ENCODE data around the gene DGKE.

The DGKE gene

DNA sequence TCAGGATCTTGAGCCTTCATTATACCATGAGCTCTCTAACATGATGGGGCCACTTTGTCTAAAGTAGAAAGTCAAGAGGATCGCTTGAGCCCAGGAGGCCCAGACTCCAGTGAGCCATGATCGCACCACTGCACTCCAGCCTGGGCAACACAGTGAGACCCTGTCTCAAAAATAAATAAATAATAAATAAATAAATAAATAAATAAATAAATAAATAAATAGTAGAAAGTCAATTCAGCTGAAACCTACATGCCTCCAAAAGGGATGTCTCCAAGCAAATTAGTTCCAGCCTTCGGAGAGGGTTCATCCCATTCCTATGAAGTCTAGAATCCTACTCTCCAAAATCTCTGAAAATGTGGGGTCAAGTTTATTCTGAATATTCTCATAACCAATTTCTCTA lies 26.2 kb upstream of the DGKE start (continued):
- TF ChIP-seq ZNF843 (tag by site-specific recombination; IDR thresholded peaks at IDR 0.05) (no peak), ZNF394 (tag by site-specific recombination; IDR thresholded peaks at IDR 0.05; ENCODE audit: borderline replicate concordance) (peak; percentile 73; the same call in 1 of the 2 replicates), WT1 (tag by site-specific recombination; IDR thresholded peaks at IDR 0.05) (no peak), ZNF433 (tag by site-specific recombination; IDR thresholded peaks at IDR 0.05; ENCODE audit: low read depth) (0 out of 2 replicates have a peak, but pooled peaks have one; percentile 48), ZNF521 (tag by site-specific recombination; IDR thresholded peaks at IDR 0.05) (no peak), ZFP69B (tag by site-specific recombination; IDR thresholded peaks at IDR 0.05) (no peak), ZBTB7A (tag by site-specific recombination; IDR thresholded peaks at IDR 0.05; ENCODE audit: low read depth) (no peak), ZNF830 (tag by site-specific recombination; IDR thresholded peaks at IDR 0.05; ENCODE audit: low read depth) (no peak), ZNF211 (tag by site-specific recombination; IDR thresholded peaks at IDR 0.05; ENCODE audit: low read depth) (no peak), IKZF3 (tag by site-specific recombination; IDR thresholded peaks at IDR 0.05) (no peak), OVOL3 (tag by site-specific recombination; IDR thresholded peaks at IDR 0.05) (no peak), GLI2 (tag by site-specific recombination; IDR thresholded peaks at IDR 0.05; ENCODE audit: borderline replicate concordance, low read depth) (no peak; the same call in 1 of the 2 replicates), ZNF529 (tag by site-specific recombination; IDR thresholded peaks at IDR 0.05; ENCODE audit: insufficient replicate concordance) (no peak), ZNF600 (tag by site-specific recombination; IDR thresholded peaks at IDR 0.05) (no peak), SP2 (tag by site-specific recombination; IDR thresholded peaks at IDR 0.05) (no peak), ZNF157 (tag by site-specific recombination; IDR thresholded peaks at IDR 0.05) (no peak), ZFHX2 (tag by site-specific recombination; conservative IDR thresholded peaks at IDR 0.05) (no peak), ZBTB21 (tag by site-specific recombination; IDR thresholded peaks at IDR 0.05) (no peak), PRDM1 (tag by site-specific recombination; IDR thresholded peaks at IDR 0.05) (no peak), ZNF324 (tag by site-specific recombination; IDR thresholded peaks at IDR 0.05) (no peak), GFI1B (tag by site-specific recombination; IDR thresholded peaks at IDR 0.05) (no peak), MEIS1 (CRISPR knock-in tag; IDR thresholded peaks at IDR 0.05; ENCODE audit: borderline replicate concordance) (no peak), ZNF791 (tag by site-specific recombination; IDR thresholded peaks at IDR 0.05) (no peak)
- TF ChIP-seq, protein P1, sequence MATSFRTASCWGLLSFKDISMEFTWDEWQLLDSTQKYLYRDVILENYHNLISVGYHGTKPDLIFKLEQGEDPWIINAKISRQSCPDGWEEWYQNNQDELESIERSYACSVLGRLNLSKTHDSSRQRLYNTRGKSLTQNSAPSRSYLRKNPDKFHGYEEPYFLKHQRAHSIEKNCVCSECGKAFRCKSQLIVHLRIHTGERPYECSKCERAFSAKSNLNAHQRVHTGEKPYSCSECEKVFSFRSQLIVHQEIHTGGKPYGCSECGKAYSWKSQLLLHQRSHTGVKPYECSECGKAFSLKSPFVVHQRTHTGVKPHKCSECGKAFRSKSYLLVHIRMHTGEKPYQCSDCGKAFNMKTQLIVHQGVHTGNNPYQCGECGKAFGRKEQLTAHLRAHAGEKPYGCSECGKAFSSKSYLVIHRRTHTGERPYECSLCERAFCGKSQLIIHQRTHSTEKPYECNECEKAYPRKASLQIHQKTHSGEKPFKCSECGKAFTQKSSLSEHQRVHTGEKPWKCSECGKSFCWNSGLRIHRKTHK (tag by site-specific recombination; IDR thresholded peaks at IDR 0.05), result no peak
- TF ChIP-seq, protein P2, sequence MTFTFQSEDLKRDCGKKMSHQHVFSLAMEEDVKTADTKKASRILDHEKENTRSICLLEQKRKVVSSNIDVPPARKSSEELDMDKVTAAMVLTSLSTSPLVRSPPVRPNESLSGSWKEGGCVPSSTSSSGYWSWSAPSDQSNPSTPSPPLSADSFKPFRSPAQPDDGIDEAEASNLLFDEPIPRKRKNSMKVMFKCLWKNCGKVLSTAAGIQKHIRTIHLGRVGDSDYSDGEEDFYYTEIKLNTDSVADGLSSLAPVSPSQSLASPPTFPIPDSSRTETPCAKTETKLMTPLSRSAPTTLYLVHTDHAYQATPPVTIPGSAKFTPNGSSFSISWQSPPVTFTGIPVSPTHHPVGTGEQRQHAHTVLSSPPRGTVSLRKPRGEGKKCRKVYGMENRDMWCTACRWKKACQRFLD (tag by site-specific recombination; IDR thresholded peaks at IDR 0.05), result no peak
- TF ChIP-seq, protein P3, sequence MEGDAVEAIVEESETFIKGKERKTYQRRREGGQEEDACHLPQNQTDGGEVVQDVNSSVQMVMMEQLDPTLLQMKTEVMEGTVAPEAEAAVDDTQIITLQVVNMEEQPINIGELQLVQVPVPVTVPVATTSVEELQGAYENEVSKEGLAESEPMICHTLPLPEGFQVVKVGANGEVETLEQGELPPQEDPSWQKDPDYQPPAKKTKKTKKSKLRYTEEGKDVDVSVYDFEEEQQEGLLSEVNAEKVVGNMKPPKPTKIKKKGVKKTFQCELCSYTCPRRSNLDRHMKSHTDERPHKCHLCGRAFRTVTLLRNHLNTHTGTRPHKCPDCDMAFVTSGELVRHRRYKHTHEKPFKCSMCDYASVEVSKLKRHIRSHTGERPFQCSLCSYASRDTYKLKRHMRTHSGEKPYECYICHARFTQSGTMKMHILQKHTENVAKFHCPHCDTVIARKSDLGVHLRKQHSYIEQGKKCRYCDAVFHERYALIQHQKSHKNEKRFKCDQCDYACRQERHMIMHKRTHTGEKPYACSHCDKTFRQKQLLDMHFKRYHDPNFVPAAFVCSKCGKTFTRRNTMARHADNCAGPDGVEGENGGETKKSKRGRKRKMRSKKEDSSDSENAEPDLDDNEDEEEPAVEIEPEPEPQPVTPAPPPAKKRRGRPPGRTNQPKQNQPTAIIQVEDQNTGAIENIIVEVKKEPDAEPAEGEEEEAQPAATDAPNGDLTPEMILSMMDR (tag by site-specific recombination; IDR thresholded peaks at IDR 0.05), result no peak
- TF ChIP-seq, protein P4, sequence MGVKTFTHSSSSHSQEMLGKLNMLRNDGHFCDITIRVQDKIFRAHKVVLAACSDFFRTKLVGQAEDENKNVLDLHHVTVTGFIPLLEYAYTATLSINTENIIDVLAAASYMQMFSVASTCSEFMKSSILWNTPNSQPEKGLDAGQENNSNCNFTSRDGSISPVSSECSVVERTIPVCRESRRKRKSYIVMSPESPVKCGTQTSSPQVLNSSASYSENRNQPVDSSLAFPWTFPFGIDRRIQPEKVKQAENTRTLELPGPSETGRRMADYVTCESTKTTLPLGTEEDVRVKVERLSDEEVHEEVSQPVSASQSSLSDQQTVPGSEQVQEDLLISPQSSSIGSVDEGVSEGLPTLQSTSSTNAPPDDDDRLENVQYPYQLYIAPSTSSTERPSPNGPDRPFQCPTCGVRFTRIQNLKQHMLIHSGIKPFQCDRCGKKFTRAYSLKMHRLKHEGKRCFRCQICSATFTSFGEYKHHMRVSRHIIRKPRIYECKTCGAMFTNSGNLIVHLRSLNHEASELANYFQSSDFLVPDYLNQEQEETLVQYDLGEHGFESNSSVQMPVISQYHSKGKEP (tag by site-specific recombination; IDR thresholded peaks at IDR 0.05), result no peak
- TF ChIP-seq, protein P5, sequence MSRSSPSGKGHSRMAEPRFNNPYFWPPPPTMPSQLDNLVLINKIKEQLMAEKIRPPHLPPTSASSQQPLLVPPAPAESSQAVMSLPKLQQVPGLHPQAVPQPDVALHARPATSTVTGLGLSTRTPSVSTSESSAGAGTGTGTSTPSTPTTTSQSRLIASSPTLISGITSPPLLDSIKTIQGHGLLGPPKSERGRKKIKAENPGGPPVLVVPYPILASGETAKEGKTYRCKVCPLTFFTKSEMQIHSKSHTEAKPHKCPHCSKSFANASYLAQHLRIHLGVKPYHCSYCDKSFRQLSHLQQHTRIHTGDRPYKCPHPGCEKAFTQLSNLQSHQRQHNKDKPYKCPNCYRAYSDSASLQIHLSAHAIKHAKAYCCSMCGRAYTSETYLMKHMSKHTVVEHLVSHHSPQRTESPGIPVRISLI (tag by site-specific recombination; IDR thresholded peaks at IDR 0.05), result no peak
- TF ChIP-seq, protein P6, sequence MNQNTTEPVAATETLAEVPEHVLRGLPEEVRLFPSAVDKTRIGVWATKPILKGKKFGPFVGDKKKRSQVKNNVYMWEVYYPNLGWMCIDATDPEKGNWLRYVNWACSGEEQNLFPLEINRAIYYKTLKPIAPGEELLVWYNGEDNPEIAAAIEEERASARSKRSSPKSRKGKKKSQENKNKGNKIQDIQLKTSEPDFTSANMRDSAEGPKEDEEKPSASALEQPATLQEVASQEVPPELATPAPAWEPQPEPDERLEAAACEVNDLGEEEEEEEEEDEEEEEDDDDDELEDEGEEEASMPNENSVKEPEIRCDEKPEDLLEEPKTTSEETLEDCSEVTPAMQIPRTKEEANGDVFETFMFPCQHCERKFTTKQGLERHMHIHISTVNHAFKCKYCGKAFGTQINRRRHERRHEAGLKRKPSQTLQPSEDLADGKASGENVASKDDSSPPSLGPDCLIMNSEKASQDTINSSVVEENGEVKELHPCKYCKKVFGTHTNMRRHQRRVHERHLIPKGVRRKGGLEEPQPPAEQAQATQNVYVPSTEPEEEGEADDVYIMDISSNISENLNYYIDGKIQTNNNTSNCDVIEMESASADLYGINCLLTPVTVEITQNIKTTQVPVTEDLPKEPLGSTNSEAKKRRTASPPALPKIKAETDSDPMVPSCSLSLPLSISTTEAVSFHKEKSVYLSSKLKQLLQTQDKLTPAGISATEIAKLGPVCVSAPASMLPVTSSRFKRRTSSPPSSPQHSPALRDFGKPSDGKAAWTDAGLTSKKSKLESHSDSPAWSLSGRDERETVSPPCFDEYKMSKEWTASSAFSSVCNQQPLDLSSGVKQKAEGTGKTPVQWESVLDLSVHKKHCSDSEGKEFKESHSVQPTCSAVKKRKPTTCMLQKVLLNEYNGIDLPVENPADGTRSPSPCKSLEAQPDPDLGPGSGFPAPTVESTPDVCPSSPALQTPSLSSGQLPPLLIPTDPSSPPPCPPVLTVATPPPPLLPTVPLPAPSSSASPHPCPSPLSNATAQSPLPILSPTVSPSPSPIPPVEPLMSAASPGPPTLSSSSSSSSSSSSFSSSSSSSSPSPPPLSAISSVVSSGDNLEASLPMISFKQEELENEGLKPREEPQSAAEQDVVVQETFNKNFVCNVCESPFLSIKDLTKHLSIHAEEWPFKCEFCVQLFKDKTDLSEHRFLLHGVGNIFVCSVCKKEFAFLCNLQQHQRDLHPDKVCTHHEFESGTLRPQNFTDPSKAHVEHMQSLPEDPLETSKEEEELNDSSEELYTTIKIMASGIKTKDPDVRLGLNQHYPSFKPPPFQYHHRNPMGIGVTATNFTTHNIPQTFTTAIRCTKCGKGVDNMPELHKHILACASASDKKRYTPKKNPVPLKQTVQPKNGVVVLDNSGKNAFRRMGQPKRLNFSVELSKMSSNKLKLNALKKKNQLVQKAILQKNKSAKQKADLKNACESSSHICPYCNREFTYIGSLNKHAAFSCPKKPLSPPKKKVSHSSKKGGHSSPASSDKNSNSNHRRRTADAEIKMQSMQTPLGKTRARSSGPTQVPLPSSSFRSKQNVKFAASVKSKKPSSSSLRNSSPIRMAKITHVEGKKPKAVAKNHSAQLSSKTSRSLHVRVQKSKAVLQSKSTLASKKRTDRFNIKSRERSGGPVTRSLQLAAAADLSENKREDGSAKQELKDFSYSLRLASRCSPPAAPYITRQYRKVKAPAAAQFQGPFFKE (tag by site-specific recombination; IDR thresholded peaks at IDR 0.05; ENCODE audit: borderline replicate concordance), result no peak

Measured in HEK293 (cell line).